HepG2 (cell line): Measurements from ENCODE around the gene URB1. TPM values are rescaled to one million over a fixed set of nuclear protein-coding genes. Genes with fewer than 3 reads are reported as not detected.

ENCODE experiments used
- AKAP8 ChIP-seq: sonication (generic); formaldehyde crosslinking; IDR thresholded peaks from 2 replicates; pipeline ENCODE4 v1.5.1; 2020; ENCODE audit warnings: mild to moderate bottlenecking, missing genetic modification reagents
- ATF4 ChIP-seq, 2 experiments: fragments of 450-650 bp in 1 of 2; sonication (generic) in 1 of 2; formaldehyde crosslinking; IDR thresholded peaks; 2 replicates each; pipeline versions ENCODE4 v1.5.0 to v1.8.0; 2020 to 2022; ENCODE audit warnings: mild to moderate bottlenecking in 1 of 2, missing genetic modification reagents in 1 of 2
- BCL6 ChIP-seq: IDR thresholded peaks from 2 replicates; pipeline ENCODE4 v1.6.1; 2016; ENCODE audit warnings: missing genetic modification reagents, missing compliant biosample characterization
- DBP ChIP-seq: sonication (generic); formaldehyde crosslinking; IDR thresholded peaks from 2 replicates; pipeline ENCODE4 v1.4.0; 2020; ENCODE audit warnings: missing genetic modification reagents; ENCODE audit errors: not compliant biosample characterization
- HMGXB3 ChIP-seq: sonication (generic); formaldehyde crosslinking; IDR thresholded peaks from 2 replicates; pipeline ENCODE4 v1.4.0; 2020; ENCODE audit warnings: missing genetic modification reagents, borderline replicate concordance
- HOXA3 ChIP-seq: sonication (generic); formaldehyde crosslinking; IDR thresholded peaks from 2 replicates; pipeline ENCODE4 v1.5.0; 2020; ENCODE audit warnings: missing genetic modification reagents
- MTA1 ChIP-seq: sonication (generic); formaldehyde crosslinking; IDR thresholded peaks from 2 replicates; pipeline ENCODE4 v1.4.0; 2020; ENCODE audit warnings: missing genetic modification reagents, mild to moderate bottlenecking, borderline replicate concordance
- MXD3 ChIP-seq: IDR thresholded peaks from 2 replicates; pipeline ENCODE4 v1.6.1; 2016; ENCODE audit warnings: mild to moderate bottlenecking, missing biosample characterization, missing genetic modification reagents
- SATB2 ChIP-seq: sonication (generic); formaldehyde crosslinking; IDR thresholded peaks from 2 replicates; pipeline ENCODE4 v1.5.0; 2020; ENCODE audit warnings: missing genetic modification reagents
- SIX1 ChIP-seq: sonication (generic); formaldehyde crosslinking; IDR thresholded peaks from 2 replicates; pipeline ENCODE4 v1.4.0; 2020; ENCODE audit warnings: missing genetic modification reagents, borderline replicate concordance
- TBL1XR1 ChIP-seq: fragments of 150-350 bp; IDR thresholded peaks from 2 replicates; pipeline ENCODE4 v1.6.1; 2014; ENCODE audit warnings: borderline replicate concordance, low read length; ENCODE audit not compliant: partially characterized antibody
- ZFP82 ChIP-seq: sonication (generic); formaldehyde crosslinking; IDR thresholded peaks from 2 replicates; pipeline ENCODE4 v1.5.1; 2020; ENCODE audit warnings: mild to moderate bottlenecking, missing genetic modification reagents, borderline replicate concordance
- ZNF629 ChIP-seq: sonication (generic); formaldehyde crosslinking; conservative IDR thresholded peaks from 2 replicates; pipeline ENCODE4 v1.5.0; 2020; ENCODE audit warnings: missing genetic modification reagents
- ZNF7 ChIP-seq: IDR thresholded peaks from 2 replicates; pipeline ENCODE4 v1.6.1; 2016; ENCODE audit warnings: missing biosample characterization, missing genetic modification reagents
- polyA plus RNA-seq, 8 experiments: library from polyadenylated mRNA; depleted of rRNA in 3 of 8; stranded (reverse) in 7 of 8; unstranded in 1 of 8; fragments of >200 nt; fragmentation: Illumina TruSeq in 4 of 8; extraction: Trizol in 4 of 8; gene quantifications; 2 replicates each; pipeline versions ENCODE4 v1.2.1 to v1.2.3, GENCODE V29; 2011 to 2016; ENCODE audit warnings: low read depth in 4 of 8, missing spikeins in 1 of 8, mixed read lengths in 1 of 8; ENCODE audit not compliant: insufficient read depth in 1 of 8
- total RNA-seq, 5 experiments: library from RNA; depleted of rRNA; stranded (reverse); fragments of >200 nt; fragmentation: Illumina TruSeq; extraction: Trizol; gene quantifications; 2 replicates each; pipeline ENCODE4 v1.2.3, GENCODE V29; 2016; ENCODE audit warnings: low read depth in 1 of 5
- TF ChIP-seq, protein P1 (sequence below): sonication (generic); formaldehyde crosslinking; IDR thresholded peaks from 2 replicates; pipeline ENCODE4 v1.8.0; 2022; ENCODE audit warnings: missing genetic modification reagents, mild to moderate bottlenecking, moderate library complexity, borderline replicate concordance
- TF ChIP-seq, protein P2 (sequence below): sonication (generic); formaldehyde crosslinking; IDR thresholded peaks from 2 replicates; pipeline ENCODE4 v1.4.0; 2020; ENCODE audit warnings: mild to moderate bottlenecking, missing genetic modification reagents

The URB1 gene
- total and polyA plus RNA-seq, 2 of the 13 experiments (the other 11 are each of a cell fraction or from before 2014, with no cell fraction given), result 4.5 to 16.7 TPM

- 0 out of 4 replicates have a peak, but pooled peaks of 1 of the 2 experiments have one; percentile 26 for TF ChIP-seq ATF4 (CRISPR knock-in tag; IDR thresholded peaks at IDR 0.05)
- 0 out of 2 replicates have a peak, but pooled peaks have one; percentile 30 for TF ChIP-seq ZNF629 (CRISPR knock-in tag)
- TF ChIP-seq HOXA3 (CRISPR knock-in tag), result peak; percentile 55
- peak; percentile 94; the same call in 1 of the 2 replicates for TF ChIP-seq MXD3 (CRISPR knock-in tag)
- TF ChIP-seq BCL6 (CRISPR knock-in tag), result peak; percentile 72
- TF ChIP-seq SATB2 (CRISPR knock-in tag), result no peak
- peak; percentile 15; the same call in 1 of the 2 replicates for TF ChIP-seq AKAP8 (CRISPR knock-in tag)
- TF ChIP-seq, protein P1, sequence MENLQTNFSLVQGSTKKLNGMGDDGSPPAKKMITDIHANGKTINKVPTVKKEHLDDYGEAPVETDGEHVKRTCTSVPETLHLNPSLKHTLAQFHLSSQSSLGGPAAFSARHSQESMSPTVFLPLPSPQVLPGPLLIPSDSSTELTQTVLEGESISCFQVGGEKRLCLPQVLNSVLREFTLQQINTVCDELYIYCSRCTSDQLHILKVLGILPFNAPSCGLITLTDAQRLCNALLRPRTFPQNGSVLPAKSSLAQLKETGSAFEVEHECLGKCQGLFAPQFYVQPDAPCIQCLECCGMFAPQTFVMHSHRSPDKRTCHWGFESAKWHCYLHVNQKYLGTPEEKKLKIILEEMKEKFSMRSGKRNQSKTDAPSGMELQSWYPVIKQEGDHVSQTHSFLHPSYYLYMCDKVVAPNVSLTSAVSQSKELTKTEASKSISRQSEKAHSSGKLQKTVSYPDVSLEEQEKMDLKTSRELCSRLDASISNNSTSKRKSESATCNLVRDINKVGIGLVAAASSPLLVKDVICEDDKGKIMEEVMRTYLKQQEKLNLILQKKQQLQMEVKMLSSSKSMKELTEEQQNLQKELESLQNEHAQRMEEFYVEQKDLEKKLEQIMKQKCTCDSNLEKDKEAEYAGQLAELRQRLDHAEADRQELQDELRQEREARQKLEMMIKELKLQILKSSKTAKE, result peak; percentile 56
- TF ChIP-seq DBP (CRISPR knock-in tag), result no peak
- 0 out of 2 replicates have a peak, but pooled peaks have one; percentile 51 for TF ChIP-seq HMGXB3 (CRISPR knock-in tag)
- no peak for TF ChIP-seq SIX1
- TF ChIP-seq, protein P2, sequence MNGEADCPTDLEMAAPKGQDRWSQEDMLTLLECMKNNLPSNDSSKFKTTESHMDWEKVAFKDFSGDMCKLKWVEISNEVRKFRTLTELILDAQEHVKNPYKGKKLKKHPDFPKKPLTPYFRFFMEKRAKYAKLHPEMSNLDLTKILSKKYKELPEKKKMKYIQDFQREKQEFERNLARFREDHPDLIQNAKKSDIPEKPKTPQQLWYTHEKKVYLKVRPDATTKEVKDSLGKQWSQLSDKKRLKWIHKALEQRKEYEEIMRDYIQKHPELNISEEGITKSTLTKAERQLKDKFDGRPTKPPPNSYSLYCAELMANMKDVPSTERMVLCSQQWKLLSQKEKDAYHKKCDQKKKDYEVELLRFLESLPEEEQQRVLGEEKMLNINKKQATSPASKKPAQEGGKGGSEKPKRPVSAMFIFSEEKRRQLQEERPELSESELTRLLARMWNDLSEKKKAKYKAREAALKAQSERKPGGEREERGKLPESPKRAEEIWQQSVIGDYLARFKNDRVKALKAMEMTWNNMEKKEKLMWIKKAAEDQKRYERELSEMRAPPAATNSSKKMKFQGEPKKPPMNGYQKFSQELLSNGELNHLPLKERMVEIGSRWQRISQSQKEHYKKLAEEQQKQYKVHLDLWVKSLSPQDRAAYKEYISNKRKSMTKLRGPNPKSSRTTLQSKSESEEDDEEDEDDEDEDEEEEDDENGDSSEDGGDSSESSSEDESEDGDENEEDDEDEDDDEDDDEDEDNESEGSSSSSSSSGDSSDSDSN (CRISPR knock-in tag), result peak; percentile 75
- TF ChIP-seq ZFP82 (CRISPR knock-in tag), result no peak
- no peak for TF ChIP-seq ZNF7 (CRISPR knock-in tag)
- peak; percentile 10; the same call in 1 of the 2 replicates for TF ChIP-seq MTA1 (CRISPR knock-in tag)
- peak; percentile 20 for TF ChIP-seq TBL1XR1
Measured at GRCh38 chr21:32392880-32393676, at the start of gene URB1 (continued).
